A673 (cell line): ENCODE results near the gene SMC3.

ENCODE experiments used
- EZH2 ChIP-seq: fragments of 200-600 bp; sonication (generic); IDR thresholded peaks from 2 replicates; pipeline ENCODE4 v1.6.1; 2017; ENCODE audit warnings: borderline replicate concordance, low read depth, mild to moderate bottlenecking, mixed read lengths, antibody characterized with exemption, low read length; ENCODE audit not compliant: poor library complexity, severe bottlenecking
- TF ChIP-seq, protein P1 (sequence below): fragments of 300-800, 200-600 bp; sonication (generic); conservative IDR thresholded peaks from 2 replicates; pipeline ENCODE4 v1.5.1; 2017; ENCODE audit warnings: low read depth, mild to moderate bottlenecking, antibody characterized with exemption, low read length, moderate library complexity, mixed read lengths

GRCh38 chr10:110636932-110637557 lies 69.5 kb downstream of the SMC3 start:
- TF ChIP-seq, protein P1, sequence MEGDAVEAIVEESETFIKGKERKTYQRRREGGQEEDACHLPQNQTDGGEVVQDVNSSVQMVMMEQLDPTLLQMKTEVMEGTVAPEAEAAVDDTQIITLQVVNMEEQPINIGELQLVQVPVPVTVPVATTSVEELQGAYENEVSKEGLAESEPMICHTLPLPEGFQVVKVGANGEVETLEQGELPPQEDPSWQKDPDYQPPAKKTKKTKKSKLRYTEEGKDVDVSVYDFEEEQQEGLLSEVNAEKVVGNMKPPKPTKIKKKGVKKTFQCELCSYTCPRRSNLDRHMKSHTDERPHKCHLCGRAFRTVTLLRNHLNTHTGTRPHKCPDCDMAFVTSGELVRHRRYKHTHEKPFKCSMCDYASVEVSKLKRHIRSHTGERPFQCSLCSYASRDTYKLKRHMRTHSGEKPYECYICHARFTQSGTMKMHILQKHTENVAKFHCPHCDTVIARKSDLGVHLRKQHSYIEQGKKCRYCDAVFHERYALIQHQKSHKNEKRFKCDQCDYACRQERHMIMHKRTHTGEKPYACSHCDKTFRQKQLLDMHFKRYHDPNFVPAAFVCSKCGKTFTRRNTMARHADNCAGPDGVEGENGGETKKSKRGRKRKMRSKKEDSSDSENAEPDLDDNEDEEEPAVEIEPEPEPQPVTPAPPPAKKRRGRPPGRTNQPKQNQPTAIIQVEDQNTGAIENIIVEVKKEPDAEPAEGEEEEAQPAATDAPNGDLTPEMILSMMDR = no peak
- no peak for TF ChIP-seq EZH2
